ENCODE measurements around the gene ACAP3.
A peak's percentile ranks its signal among the peaks of the same experiment; 100 is the strongest.

Gene ACAP3

GRCh38 chr1:1307923-1308755 lies at the start of gene ACAP3, which contains the start of gene PUSL1:
Gene ACAP3 (minus strand): TSS chr1:1307930. CDS start chr1:1307815, 115 bp downstream.
Gene PUSL1 (plus strand): TSS chr1:1308597. CDS start chr1:1308644, 47 bp downstream.
- peak; percentile 98 for DNase-seq (ENCODE audit: low spot score)

- DNase-seq (ENCODE audit: low spot score) = no peak
Measured at GRCh38 chr1:1356796-1357401, 49.2 kb upstream of the ACAP3 start.

- no peak for DNase-seq (ENCODE audit: low spot score)
Measured at GRCh38 chr1:1356166-1356795, 48.6 kb upstream of the ACAP3 start.

- no peak for DNase-seq (ENCODE audit: low spot score)
Measured at GRCh38 chr1:1355416-1355815, 47.7 kb upstream of the ACAP3 start.

GRCh38 chr1:1354271-1355247 lies 46.8 kb upstream of the ACAP3 start:
- no peak for DNase-seq (ENCODE audit: low spot score)

GRCh38 chr1:1353389-1354151 lies 45.8 kb upstream of the ACAP3 start:
- no peak for DNase-seq (ENCODE audit: low spot score)

GRCh38 chr1:1352786-1353388 lies 45.2 kb upstream of the ACAP3 start:
- DNase-seq (ENCODE audit: low spot score) = no peak

- DNase-seq (ENCODE audit: low spot score) = no peak
Measured at GRCh38 chr1:1351511-1352427, 44.0 kb upstream of the ACAP3 start.

- DNase-seq (ENCODE audit: low spot score) = peak; percentile 92
Measured at GRCh38 chr1:1349256-1350012, 41.7 kb upstream of the ACAP3 start, which contains the start of gene DVL1. Gene DVL1 (minus strand): TSS chr1:1349418. CDS start chr1:1349065, 353 bp downstream.

GRCh38 chr1:1348420-1349255 lies 40.9 kb upstream of the ACAP3 start:
- DNase-seq (ENCODE audit: low spot score) = no peak

GRCh38 chr1:1347663-1348419 lies 40.1 kb upstream of the ACAP3 start:
- peak; percentile 92 for DNase-seq (ENCODE audit: low spot score)

- no peak for DNase-seq (ENCODE audit: low spot score)
Measured at GRCh38 chr1:1347026-1347595, 39.4 kb upstream of the ACAP3 start.

- DNase-seq (ENCODE audit: low spot score) = no peak
Measured at GRCh38 chr1:1346501-1346890, 38.8 kb upstream of the ACAP3 start.

- no peak for DNase-seq (ENCODE audit: low spot score)
Measured at GRCh38 chr1:1345860-1346500, 38.2 kb upstream of the ACAP3 start.

- DNase-seq (ENCODE audit: low spot score) = no peak
Measured at GRCh38 chr1:1345384-1345783, 37.7 kb upstream of the ACAP3 start.
